ENCODE measurements around the gene STX12.

The STX12 gene

GRCh38 chr1:27772932-27773825 is at the start of gene STX12:
TSS of gene STX12 (plus strand) at chr1:27773219. CDS start at chr1:27773308, 89 bp downstream.
- peak within 1 kb of the TSS; percentile 80 for H3K27ac ChIP-seq
- TF ChIP-seq CTCF (conservative IDR thresholded peaks at IDR 0.05): no peak

- no peak for TF ChIP-seq CTCF (conservative IDR thresholded peaks at IDR 0.05)
- H3K27ac ChIP-seq: peak overlapping the region; percentile 78
These were observed 48.1 kb upstream of the STX12 start for GRCh38 chr1:27724961-27725373.

- peak; percentile 70 for TF ChIP-seq CTCF (conservative IDR thresholded peaks at IDR 0.05)
- peak within 1 kb of the TSS; percentile 78 for H3K27ac ChIP-seq
These were observed 47.4 kb upstream of the STX12 start, which contains the start of gene FAM76A for GRCh38 chr1:27725374-27726172. TSS of gene FAM76A (plus strand) at chr1:27725961. CDS start at chr1:27726081, 120 bp downstream.

- TF ChIP-seq CTCF (conservative IDR thresholded peaks at IDR 0.05): no peak
- H3K27ac ChIP-seq: peak overlapping the region; percentile 78
These were observed 46.6 kb upstream of the STX12 start for GRCh38 chr1:27726173-27727044.

- H3K27ac ChIP-seq: no peak overlapping the region; the same call in 1 of the 2 replicates
- TF ChIP-seq CTCF (conservative IDR thresholded peaks at IDR 0.05): no peak
These were observed 45.9 kb upstream of the STX12 start for GRCh38 chr1:27727126-27727525.

GRCh38 chr1:27736252-27736651 is 36.8 kb upstream of the STX12 start:
- H3K27ac ChIP-seq: no peak overlapping the region
- TF ChIP-seq CTCF (conservative IDR thresholded peaks at IDR 0.05): no peak
